Measurements from ENCODE around the gene MAP7D2. TPM values are rescaled to one million over a fixed set of nuclear protein-coding genes. Genes with fewer than 3 reads are reported as not detected.

MAP7D2 gene
- total and polyA plus RNA-seq, 2 experiments from 2014 or later = 0.90 to 1.6 TPM

- Mint-ChIP-seq H3K9me3 (no peaks in the 10 kb centered on the region), H3K27ac (peak within 1 kb of the TSS; percentile 62; the same call in 1 of the 2 replicates), H3K4me3 (peak within 1 kb of the TSS; percentile 86), H3K4me1 (peaks cover 14% of the 10 kb centered on the region), H3K36me3 (ENCODE audit: low read depth) (peaks cover 5% of the 10 kb centered on the region; the same call in 2 of the 3 replicates), H3K27me3 (ENCODE audit: insufficient read depth, low read depth, poor library complexity) (no peaks in the 10 kb centered on the region)
- Histone ChIP-seq H4K20me1 (replicated peaks; ENCODE audit: insufficient read depth) (no peaks in the 10 kb centered on the region), H3K36me3 (ENCODE audit: insufficient read depth) (no peaks in the 10 kb centered on the region), H3K9me2 (ENCODE audit: insufficient read depth) (no peaks in the 10 kb centered on the region), H3K4me3 (peak within 1 kb of the TSS; percentile 67), H3K27me3 (ENCODE audit: insufficient read depth) (no peaks in the 10 kb centered on the region), H2AFZ (peak within 1 kb of the TSS; percentile 74), H3K4me1 (ENCODE audit: insufficient read depth) (peaks cover 7% of the 10 kb centered on the region; the same call in 1 of the 2 replicates), H3F3A (replicated peaks; ENCODE audit: low read depth) (no peaks in the 10 kb centered on the region), H3K4me2 (peak within 1 kb of the TSS; percentile 82), H3K27ac (ENCODE audit: low read depth) (no peak within 1 kb of the TSS), H3K79me2 (replicated peaks; ENCODE audit: insufficient read depth) (peaks cover 28% of the 10 kb centered on the region)
- ATAC-seq (peak; percentile 89), DNase-seq (ENCODE audit: low spot score) (peak; percentile 86)
- TF ChIP-seq ZNF114 (CRISPR knock-in tag; IDR thresholded peaks at IDR 0.05) = no peak
- TF ChIP-seq NANOG (IDR thresholded peaks at IDR 0.05; ENCODE audit: borderline replicate concordance) = no peak
- TF ChIP-seq ETS1 (IDR thresholded peaks at IDR 0.05) = no peak
- TF ChIP-seq CTCF (conservative IDR thresholded peaks at IDR 0.05; ENCODE audit: low read depth in 2 of 2) = peak; percentile 55 to 82
These were observed 126.0 kb downstream of the MAP7D2 start, which contains the start of gene BCLAF3 for GRCh38 chrX:19990556-19991349. Gene BCLAF3 (minus strand): TSS chrX:19991061. CDS start chrX:19970264, 20,797 bp downstream.

- Histone ChIP-seq H4K20me1 (replicated peaks; ENCODE audit: insufficient read depth) (no peaks in the 10 kb centered on the region), H3K27me3 (ENCODE audit: insufficient read depth) (no peaks in the 10 kb centered on the region), H2AFZ (no peak overlapping the region), H3K36me3 (ENCODE audit: insufficient read depth) (no peaks in the 10 kb centered on the region), H3F3A (replicated peaks; ENCODE audit: low read depth) (no peaks in the 10 kb centered on the region), H3K4me1 (ENCODE audit: insufficient read depth) (peaks cover 7% of the 10 kb centered on the region; the same call in 1 of the 2 replicates), H3K27ac (ENCODE audit: low read depth) (no peak overlapping the region), H3K9me2 (ENCODE audit: insufficient read depth) (no peaks in the 10 kb centered on the region), H3K4me2 (peak overlapping the region; percentile 82), H3K79me2 (replicated peaks; ENCODE audit: insufficient read depth) (peaks cover 34% of the 10 kb centered on the region), H3K4me3 (peak overlapping the region; percentile 67)
- TF ChIP-seq JUNB (IDR thresholded peaks at IDR 0.05; ENCODE audit: unreplicated experiment) = no peak
- no peak for TF ChIP-seq ETS1 (IDR thresholded peaks at IDR 0.05)
- TF ChIP-seq EZH2phosphoT487 (IDR thresholded peaks at IDR 0.05; ENCODE audit: unreplicated experiment) = no peak
- no peak for TF ChIP-seq ZNF114 (CRISPR knock-in tag; IDR thresholded peaks at IDR 0.05)
- no peak for TF ChIP-seq STAT1 (IDR thresholded peaks at IDR 0.05; ENCODE audit: unreplicated experiment)
- no peak for TF ChIP-seq POLR2AphosphoS5 (IDR thresholded peaks at IDR 0.05; ENCODE audit: low read depth)
- no peak for TF ChIP-seq EZH2 (IDR thresholded peaks at IDR 0.05; ENCODE audit: low read depth, unreplicated experiment)
- TF ChIP-seq ZNF331 (CRISPR knock-in tag; IDR thresholded peaks at IDR 0.05; ENCODE audit: low read depth) = no peak
- TF ChIP-seq CREB1 (CRISPR knock-in tag; IDR thresholded peaks at IDR 0.05; ENCODE audit: low read depth) = no peak
- H3K27me3 Mint-ChIP-seq (ENCODE audit: insufficient read depth, low read depth, poor library complexity) = no peaks in the 10 kb centered on the region
- peak overlapping the region; percentile 86 for H3K4me3 Mint-ChIP-seq
- H3K36me3 Mint-ChIP-seq (ENCODE audit: low read depth) = peaks cover 5% of the 10 kb centered on the region; the same call in 2 of the 3 replicates
- peaks cover 14% of the 10 kb centered on the region for H3K4me1 Mint-ChIP-seq
- DNase-seq (ENCODE audit: low spot score) (no peak), ATAC-seq (peak; percentile 9; the same call in 2 of the 3 replicates)
- no peaks in the 10 kb centered on the region for H3K9me3 Mint-ChIP-seq
- peak overlapping the region; percentile 62; the same call in 1 of the 2 replicates for H3K27ac Mint-ChIP-seq
These were observed 126.6 kb downstream of the MAP7D2 start for GRCh38 chrX:19990151-19990555.
